ENCODE results near the gene TRIM69. TPM values are rescaled to one million over a fixed set of nuclear protein-coding genes. Genes with fewer than 3 reads are reported as not detected.
"Not testable (repeated sequence)": the region's sequence is repeated elsewhere in the genome, so short reads cannot be mapped to it uniquely, and the experiment has no call there.

Gene TRIM69
- total and polyA plus RNA-seq, 2 of the 4 experiments (the other 2 are of a cell fraction) = 5.3 to 7.7 TPM

DNA sequence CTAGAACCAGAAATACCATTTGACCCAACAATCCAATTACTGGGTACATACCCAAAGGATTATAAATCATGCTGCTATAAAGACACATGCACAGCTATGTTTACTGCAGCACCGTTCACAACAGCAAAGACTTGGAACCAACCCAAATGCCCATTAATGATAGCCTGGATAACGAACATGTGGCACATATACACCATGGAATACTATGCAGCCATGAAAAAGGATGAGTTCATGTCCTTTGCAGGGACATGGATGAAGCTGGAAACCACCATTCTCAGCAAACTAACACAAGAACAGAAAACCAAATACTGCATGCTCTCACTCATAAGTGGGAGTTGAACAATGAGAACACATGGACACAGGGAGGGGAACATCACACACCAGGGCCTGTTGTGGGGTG is 47.0 kb upstream of the TRIM69 start:
- WGBS, 2 experiments (ENCODE audit: extremely low coverage in 2 of 2, insufficient read length in 1 of 2) = no CpG with 5 or more reads among the region's 2 CpGs
- in situ Hi-C loops (cut with MboI; ENCODE audit: low sequenced_read_pairs); H3K56ac ChIP-seq (ENCODE audit: extremely low read depth, insufficient read depth, low read length); BruUV-seq (replicated peaks); H3K4me3 ChIP-seq (ENCODE audit: insufficient read depth, low read depth, low read length); H3K9me3 ChIP-seq (ENCODE audit: control insufficient read depth, insufficient read depth, low read length); intact Hi-C loops (cut with micrococcal nuclease); H3K4me1 ChIP-seq (ENCODE audit: control insufficient read depth, insufficient read depth, low read length); H2BK120ac ChIP-seq (ENCODE audit: low read depth, low read length); H3K4me2 ChIP-seq (ENCODE audit: low read depth, low read length); H3K9ac ChIP-seq (ENCODE audit: low read depth, low read length); H3K18ac ChIP-seq (ENCODE audit: low read depth, low read length); H3K36me3 ChIP-seq (ENCODE audit: control insufficient read depth, insufficient read depth, low read length); H4K91ac ChIP-seq (ENCODE audit: insufficient read depth, low read depth, low read length); CTCF ChIA-PET; H2BK15ac ChIP-seq (ENCODE audit: low read depth, low read length); POLR2A ChIA-PET (ENCODE audit: unreplicated experiment); H3K27me3 ChIP-seq (ENCODE audit: control insufficient read depth, insufficient read depth, low read length); H3K27ac ChIP-seq (ENCODE audit: insufficient read depth, low read length); H2AK9ac ChIP-seq (replicated peaks; ENCODE audit: low read depth, low read length, poor library complexity); H3K79me1 ChIP-seq (ENCODE audit: low read depth in 1 of 2, low read length in 2 of 2); H2AFZ ChIP-seq (replicated peaks; ENCODE audit: low read length, poor library complexity); H4K8ac ChIP-seq (ENCODE audit: low read depth in 2 of 2, low read length in 2 of 2); H3K23ac ChIP-seq (ENCODE audit: low read depth, low read length); H3K4ac ChIP-seq (ENCODE audit: low read depth, low read length); H3K14ac ChIP-seq (replicated peaks; ENCODE audit: low read depth, low read length); ATAC-seq (ENCODE audit: low read depth); H4K20me1 ChIP-seq (ENCODE audit: insufficient read depth, low read length); dilution Hi-C loops (cut with HindIII; ENCODE audit: low sequenced_read_pairs, unreplicated experiment); H2BK5ac ChIP-seq (ENCODE audit: low read depth, low read length, poor library complexity, severe bottlenecking); H2BK20ac ChIP-seq (ENCODE audit: low read depth, low read length); H4K5ac ChIP-seq (ENCODE audit: low read depth, low read length); H2AK5ac ChIP-seq (ENCODE audit: low read depth, low read length); DNase-seq; H3K9me1 ChIP-seq (ENCODE audit: insufficient read depth, low read length): not testable (repeated sequence)

- no CpG with 5 or more reads among the region's 1 CpG for WGBS, 2 experiments (ENCODE audit: extremely low coverage in 2 of 2, insufficient read length in 1 of 2)
- H3K9me1 ChIP-seq (ENCODE audit: insufficient read depth, low read length); in situ Hi-C loops (cut with MboI; ENCODE audit: low sequenced_read_pairs); H2BK5ac ChIP-seq (ENCODE audit: low read depth, low read length, poor library complexity, severe bottlenecking); H3K9me3 ChIP-seq (ENCODE audit: control insufficient read depth, insufficient read depth, low read length); BruUV-seq (replicated peaks); H4K91ac ChIP-seq (ENCODE audit: insufficient read depth, low read depth, low read length); intact Hi-C loops (cut with micrococcal nuclease); H2BK15ac ChIP-seq (ENCODE audit: low read depth, low read length); H3K27ac ChIP-seq (ENCODE audit: insufficient read depth, low read length); H3K79me1 ChIP-seq (ENCODE audit: low read depth in 1 of 2, low read length in 2 of 2); H2BK120ac ChIP-seq (ENCODE audit: low read depth, low read length); H3K14ac ChIP-seq (replicated peaks; ENCODE audit: low read depth, low read length); H4K8ac ChIP-seq (ENCODE audit: low read depth in 2 of 2, low read length in 2 of 2); H2AK9ac ChIP-seq (replicated peaks; ENCODE audit: low read depth, low read length, poor library complexity); H3K27me3 ChIP-seq (ENCODE audit: control insufficient read depth, insufficient read depth, low read length); DNase-seq; H2BK20ac ChIP-seq (ENCODE audit: low read depth, low read length); ATAC-seq (ENCODE audit: low read depth); H2AFZ ChIP-seq (replicated peaks; ENCODE audit: low read length, poor library complexity); H3K9ac ChIP-seq (ENCODE audit: low read depth, low read length); H3K4me2 ChIP-seq (ENCODE audit: low read depth, low read length); H3K4ac ChIP-seq (ENCODE audit: low read depth, low read length); H3K36me3 ChIP-seq (ENCODE audit: control insufficient read depth, insufficient read depth, low read length); H2AK5ac ChIP-seq (ENCODE audit: low read depth, low read length); H3K23ac ChIP-seq (ENCODE audit: low read depth, low read length); H3K56ac ChIP-seq (ENCODE audit: extremely low read depth, insufficient read depth, low read length); H3K18ac ChIP-seq (ENCODE audit: low read depth, low read length); H4K5ac ChIP-seq (ENCODE audit: low read depth, low read length); H4K20me1 ChIP-seq (ENCODE audit: insufficient read depth, low read length); POLR2A ChIA-PET (ENCODE audit: unreplicated experiment); H3K4me3 ChIP-seq (ENCODE audit: insufficient read depth, low read depth, low read length); dilution Hi-C loops (cut with HindIII; ENCODE audit: low sequenced_read_pairs, unreplicated experiment); H3K4me1 ChIP-seq (ENCODE audit: control insufficient read depth, insufficient read depth, low read length): not testable (repeated sequence)
- CTCF ChIA-PET = interaction anchor here (0.6 kb wide), 1 partner anchor 12 kb away, joined by 5 read pairs; no protein-coding TSS in a partner anchor
Measured at GRCh38 chr15:44690245-44690644, 46.1 kb upstream of the TRIM69 start.

All from IMR-90 (cell line).